OCI-LY1 (cell line): ENCODE measurements around the gene SNAPC5.

ENCODE experiments used
- CTCF ChIP-seq: fragments of 200-600 bp; sonication (generic), shearing (Covaris generic); IDR thresholded peaks from 2 replicates; pipeline ENCODE4 v1.5.1; 2017; ENCODE audit warnings: mild to moderate bottlenecking, antibody characterized with exemption, low read length, moderate library complexity, mixed read lengths
- EZH2 ChIP-seq: fragments of 200-600 bp; sonication (generic), shearing (Covaris generic); IDR thresholded peaks from 2 replicates; pipeline ENCODE4 v1.8.0; 2017; ENCODE audit warnings: borderline replicate concordance, mixed run types, mild to moderate bottlenecking, antibody characterized with exemption, low read length, moderate library complexity, mixed read lengths

GRCh38 chr15:66496951-66497501 lies 536 bp downstream of the SNAPC5 start:
- TF ChIP-seq CTCF (no peak), EZH2 (no peak)
